ENCODE data around the gene PRKN. TPM values are rescaled to one million over a fixed set of nuclear protein-coding genes. Genes with fewer than 3 reads are reported as not detected.

Gene PRKN
- total RNA-seq, 1 experiment from 2014 or later = 0.34 TPM

DNA sequence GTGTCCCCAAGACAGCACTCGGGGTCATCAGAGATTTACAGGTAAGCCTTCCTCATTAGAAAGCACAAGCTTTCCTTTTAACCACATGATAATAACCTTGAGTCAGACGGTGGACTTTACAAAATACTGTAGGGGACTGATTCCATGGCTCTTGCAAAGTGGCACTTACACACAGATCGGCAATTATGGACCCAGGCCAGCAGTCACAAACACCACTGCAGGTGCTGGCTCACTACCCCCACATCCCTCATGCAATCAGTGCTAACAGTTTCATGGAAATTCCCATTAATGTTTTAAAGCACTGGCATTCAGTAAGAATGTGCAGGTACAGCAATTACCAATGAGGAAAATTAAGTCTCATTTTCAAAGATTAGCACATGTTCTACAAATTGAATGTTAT is 516.5 kb downstream of the PRKN start:
- H3K4me1 ChIP-seq = no peaks in the 10 kb centered on the region
- intact Hi-C loops (cut with micrococcal nuclease; ENCODE audit: unreplicated experiment) = no loop called here
- no peak overlapping the region for H3K4me3 ChIP-seq (ENCODE audit: low read depth, low read length)
- Mint-ChIP-seq H3K27ac (ENCODE audit: unreplicated experiment) (no peak overlapping the region), H3K4me1 (ENCODE audit: low read depth, unreplicated experiment) (no peaks in the 10 kb centered on the region), H3K27me3 (ENCODE audit: insufficient read depth, unreplicated experiment) (peaks cover 3% of the 10 kb centered on the region), H3K4me3 (ENCODE audit: unreplicated experiment) (no peak overlapping the region), H3K36me3 (ENCODE audit: insufficient read depth, unreplicated experiment) (no peaks in the 10 kb centered on the region), H3K9me3 (ENCODE audit: unreplicated experiment) (no peaks in the 10 kb centered on the region)
- no peak for DNase-seq
- POLR2A ChIA-PET = no interaction called here
- H3K36me3 ChIP-seq (ENCODE audit: control insufficient read depth, insufficient read depth, low read length) = no peaks in the 10 kb centered on the region
- CTCF ChIA-PET = no interaction called here
- no peaks in the 10 kb centered on the region for H3K27me3 ChIP-seq (replicated peaks; ENCODE audit: control insufficient read depth, insufficient read depth, low read length)
- no peaks in the 10 kb centered on the region for H3K9me3 ChIP-seq
- TF ChIP-seq, protein P1, sequence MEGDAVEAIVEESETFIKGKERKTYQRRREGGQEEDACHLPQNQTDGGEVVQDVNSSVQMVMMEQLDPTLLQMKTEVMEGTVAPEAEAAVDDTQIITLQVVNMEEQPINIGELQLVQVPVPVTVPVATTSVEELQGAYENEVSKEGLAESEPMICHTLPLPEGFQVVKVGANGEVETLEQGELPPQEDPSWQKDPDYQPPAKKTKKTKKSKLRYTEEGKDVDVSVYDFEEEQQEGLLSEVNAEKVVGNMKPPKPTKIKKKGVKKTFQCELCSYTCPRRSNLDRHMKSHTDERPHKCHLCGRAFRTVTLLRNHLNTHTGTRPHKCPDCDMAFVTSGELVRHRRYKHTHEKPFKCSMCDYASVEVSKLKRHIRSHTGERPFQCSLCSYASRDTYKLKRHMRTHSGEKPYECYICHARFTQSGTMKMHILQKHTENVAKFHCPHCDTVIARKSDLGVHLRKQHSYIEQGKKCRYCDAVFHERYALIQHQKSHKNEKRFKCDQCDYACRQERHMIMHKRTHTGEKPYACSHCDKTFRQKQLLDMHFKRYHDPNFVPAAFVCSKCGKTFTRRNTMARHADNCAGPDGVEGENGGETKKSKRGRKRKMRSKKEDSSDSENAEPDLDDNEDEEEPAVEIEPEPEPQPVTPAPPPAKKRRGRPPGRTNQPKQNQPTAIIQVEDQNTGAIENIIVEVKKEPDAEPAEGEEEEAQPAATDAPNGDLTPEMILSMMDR (IDR thresholded peaks at IDR 0.05; ENCODE audit: insufficient read depth in 1 of 2, low read depth in 1 of 2, low read length in 1 of 2, severe bottlenecking in 1 of 2, unreplicated experiment in 1 of 2) = no peak
- no TSS peak for BruUV-seq (replicated peaks)

DNA sequence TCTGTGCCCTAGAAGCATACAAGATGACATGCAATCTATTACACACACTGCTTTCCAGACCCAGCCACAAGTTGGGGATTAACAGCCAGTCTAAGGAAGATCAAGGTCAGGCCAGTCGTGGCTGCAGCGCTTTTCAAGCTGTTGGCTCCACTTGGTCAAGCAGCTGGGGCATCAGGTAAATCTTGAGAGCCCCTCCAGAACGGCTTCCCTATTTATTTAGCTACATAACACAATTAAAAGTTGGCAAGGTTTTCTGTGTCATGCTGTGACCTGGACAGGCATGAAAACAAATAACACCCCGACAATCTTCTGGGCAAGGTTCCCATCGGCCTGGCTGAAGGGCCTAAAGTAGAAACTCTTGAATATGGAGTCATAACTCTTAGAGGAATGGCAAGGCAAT is 524.3 kb downstream of the PRKN start:
- H3K36me3 Mint-ChIP-seq (ENCODE audit: insufficient read depth, unreplicated experiment) = no peaks in the 10 kb centered on the region
- ChIA-PET CTCF (no interaction called here), POLR2A (no interaction called here)
- intact Hi-C loops (cut with micrococcal nuclease; ENCODE audit: unreplicated experiment) = no loop called here
- H3K9me3 Mint-ChIP-seq (ENCODE audit: unreplicated experiment) = no peaks in the 10 kb centered on the region
- no peaks in the 10 kb centered on the region for H3K4me1 Mint-ChIP-seq (ENCODE audit: low read depth, unreplicated experiment)
- Histone ChIP-seq H3K36me3 (ENCODE audit: control insufficient read depth, insufficient read depth, low read length) (no peaks in the 10 kb centered on the region), H3K4me3 (ENCODE audit: low read depth, low read length) (no peak overlapping the region), H3K9me3 (no peaks in the 10 kb centered on the region), H3K4me1 (no peaks in the 10 kb centered on the region), H3K27me3 (replicated peaks; ENCODE audit: control insufficient read depth, insufficient read depth, low read length) (no peaks in the 10 kb centered on the region)
- TF ChIP-seq, protein P1 (IDR thresholded peaks at IDR 0.05; ENCODE audit: insufficient read depth in 1 of 2, low read depth in 1 of 2, low read length in 1 of 2, severe bottlenecking in 1 of 2, unreplicated experiment in 1 of 2) = no peak
- DNase-seq = no peak
- no peak overlapping the region for H3K27ac Mint-ChIP-seq (ENCODE audit: unreplicated experiment)
- H3K4me3 Mint-ChIP-seq (ENCODE audit: unreplicated experiment) = no peak overlapping the region
- H3K27me3 Mint-ChIP-seq (ENCODE audit: insufficient read depth, unreplicated experiment) = peaks cover 10% of the 10 kb centered on the region
- BruUV-seq (replicated peaks) = no TSS peak

DNA sequence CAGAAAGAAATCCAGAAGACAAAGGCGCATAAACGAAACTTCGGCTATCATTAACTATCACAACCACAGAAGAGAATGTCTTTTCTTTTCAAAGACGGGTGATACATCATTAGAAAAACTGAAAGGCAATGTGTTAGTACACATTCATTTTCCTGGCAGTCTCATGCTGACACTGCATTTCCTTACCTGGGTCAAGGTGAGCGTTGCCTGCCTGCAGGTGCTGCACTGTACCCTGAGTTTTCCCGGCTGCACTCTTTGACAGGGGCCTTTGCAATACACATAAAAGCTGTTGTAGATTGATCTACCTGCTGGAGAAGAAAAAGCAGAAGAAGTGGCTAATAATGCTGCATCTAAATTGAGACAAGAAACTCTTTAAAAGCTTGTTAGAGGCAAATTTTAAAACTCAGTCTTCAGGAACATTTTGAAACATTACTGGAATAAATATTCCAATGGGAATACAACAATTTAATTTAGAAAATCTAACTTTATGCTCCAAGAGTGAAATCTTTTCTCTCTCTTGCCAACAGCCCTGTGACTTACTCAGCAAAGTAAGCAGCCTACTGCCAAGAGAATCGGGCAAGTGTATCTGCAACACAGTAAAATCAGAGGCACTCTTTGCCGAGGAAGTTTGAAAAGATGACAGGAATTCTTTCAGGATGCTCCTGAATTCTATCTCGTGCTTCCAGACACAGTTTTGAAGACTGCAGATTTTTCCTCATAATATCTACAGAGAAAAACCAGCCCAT is 526.4 kb downstream of the PRKN start:
- BruUV-seq (replicated peaks) = no TSS peak
- Histone ChIP-seq H3K9me3 (no peaks in the 10 kb centered on the region), H3K27me3 (replicated peaks; ENCODE audit: control insufficient read depth, insufficient read depth, low read length) (no peaks in the 10 kb centered on the region), H3K36me3 (ENCODE audit: control insufficient read depth, insufficient read depth, low read length) (no peaks in the 10 kb centered on the region), H3K4me1 (no peaks in the 10 kb centered on the region), H3K4me3 (ENCODE audit: low read depth, low read length) (no peak overlapping the region)
- H3K27me3 Mint-ChIP-seq (ENCODE audit: insufficient read depth, unreplicated experiment) = peaks cover 7% of the 10 kb centered on the region
- H3K4me3 Mint-ChIP-seq (ENCODE audit: unreplicated experiment) = no peak overlapping the region
- ChIA-PET CTCF (no interaction called here), POLR2A (no interaction called here)
- H3K36me3 Mint-ChIP-seq (ENCODE audit: insufficient read depth, unreplicated experiment) = no peaks in the 10 kb centered on the region
- H3K9me3 Mint-ChIP-seq (ENCODE audit: unreplicated experiment) = no peaks in the 10 kb centered on the region
- TF ChIP-seq, protein P1 (IDR thresholded peaks at IDR 0.05; ENCODE audit: insufficient read depth in 1 of 2, low read depth in 1 of 2, low read length in 1 of 2, severe bottlenecking in 1 of 2, unreplicated experiment in 1 of 2) = no peak
- H3K4me1 Mint-ChIP-seq (ENCODE audit: low read depth, unreplicated experiment) = no peaks in the 10 kb centered on the region
- H3K27ac Mint-ChIP-seq (ENCODE audit: unreplicated experiment) = no peak overlapping the region
- intact Hi-C loops (cut with micrococcal nuclease; ENCODE audit: unreplicated experiment) = no loop called here
- DNase-seq = no peak
